HG02852 (cell line): ENCODE results near the gene CATSPERB.
"Not testable (repeated sequence)": the region's sequence is repeated elsewhere in the genome, so short reads cannot be mapped to it uniquely, and the experiment has no call there.

Experiments
- ATAC-seq: cut with Tn5 transposase; IDR thresholded peaks from one replicate; pipeline ENCODE4 v1.9.1; 2021; ENCODE audit warnings: mild to moderate bottlenecking, moderate library complexity; ENCODE audit not compliant: unreplicated experiment

The CATSPERB gene

DNA sequence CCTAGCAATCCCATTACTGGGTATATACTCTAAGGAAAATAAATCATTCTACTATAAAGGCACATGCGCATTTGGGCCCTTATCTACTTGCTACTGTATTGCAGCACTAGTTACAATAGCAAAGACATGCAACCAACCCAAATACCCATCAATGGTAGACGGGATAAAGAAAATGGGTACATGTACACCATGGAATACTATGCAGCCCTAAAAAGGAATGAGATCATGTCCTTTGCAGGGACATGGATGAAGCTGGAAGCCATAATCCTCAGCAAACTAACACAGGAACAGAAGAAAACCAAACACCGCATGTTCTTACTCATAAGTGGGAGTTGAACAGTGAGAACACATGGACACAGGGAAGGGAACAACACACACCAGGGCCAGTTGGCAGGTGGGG is 54.2 kb downstream of the CATSPERB start:
- ATAC-seq: not testable (repeated sequence)

DNA sequence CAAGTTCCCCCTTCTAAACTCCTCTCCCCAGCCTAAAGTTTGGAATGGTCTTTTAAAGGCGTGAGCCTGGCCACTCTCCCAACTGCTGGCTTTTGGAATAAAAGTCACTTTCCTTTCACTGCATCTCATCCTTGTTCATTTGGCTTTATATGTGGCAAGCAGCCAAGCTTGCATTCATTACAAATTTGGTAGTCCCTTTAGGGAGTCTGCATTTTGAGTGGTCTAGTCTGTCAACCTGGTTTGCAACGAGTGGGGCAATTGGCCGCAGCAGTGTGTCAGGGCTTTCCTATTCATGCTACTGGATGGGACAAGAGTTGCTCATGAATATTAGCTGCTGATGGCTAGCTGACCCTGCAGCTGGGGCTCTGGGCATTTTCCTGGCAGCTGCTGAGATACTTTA is 57.0 kb downstream of the CATSPERB start:
- no peak for ATAC-seq

DNA sequence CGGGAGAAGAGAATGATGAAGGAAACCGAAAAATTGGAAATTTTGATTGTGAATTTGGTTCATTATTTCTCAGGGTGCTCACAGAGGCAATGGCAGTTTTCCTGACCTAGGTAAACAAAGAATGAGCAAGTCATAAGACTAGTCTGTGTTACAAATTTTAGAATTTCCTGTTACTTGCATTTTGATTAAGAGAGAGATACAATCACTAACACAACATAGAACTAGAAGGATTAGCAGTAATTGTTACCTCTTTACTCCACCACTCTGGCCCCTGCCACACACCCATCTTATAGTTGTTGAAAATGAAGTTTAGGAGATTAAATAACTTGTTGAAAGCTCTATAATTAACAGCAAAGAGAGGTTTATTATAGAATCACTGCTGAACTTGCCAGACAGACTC is 62.0 kb downstream of the CATSPERB start:
- no peak for ATAC-seq

DNA sequence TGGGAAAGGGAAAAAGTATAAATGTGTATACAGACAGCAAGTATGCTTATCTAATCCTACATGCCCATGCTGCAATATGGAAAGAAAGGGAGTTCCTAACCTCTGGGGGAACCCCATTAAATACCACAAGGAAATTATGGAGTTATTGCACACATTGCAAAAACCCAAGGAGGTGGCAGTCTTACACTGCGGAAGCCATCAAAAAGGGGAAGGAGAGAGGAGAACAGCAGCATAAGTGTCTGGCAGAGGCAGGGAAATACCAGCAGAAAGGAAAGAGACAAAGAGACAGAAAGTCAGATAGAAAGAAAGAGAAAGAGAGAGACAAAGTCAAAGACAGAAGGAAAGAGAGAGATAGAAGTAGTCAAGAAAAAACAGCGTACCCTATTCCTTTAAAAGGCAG is 64.8 kb downstream of the CATSPERB start:
- ATAC-seq: not testable (repeated sequence)

DNA sequence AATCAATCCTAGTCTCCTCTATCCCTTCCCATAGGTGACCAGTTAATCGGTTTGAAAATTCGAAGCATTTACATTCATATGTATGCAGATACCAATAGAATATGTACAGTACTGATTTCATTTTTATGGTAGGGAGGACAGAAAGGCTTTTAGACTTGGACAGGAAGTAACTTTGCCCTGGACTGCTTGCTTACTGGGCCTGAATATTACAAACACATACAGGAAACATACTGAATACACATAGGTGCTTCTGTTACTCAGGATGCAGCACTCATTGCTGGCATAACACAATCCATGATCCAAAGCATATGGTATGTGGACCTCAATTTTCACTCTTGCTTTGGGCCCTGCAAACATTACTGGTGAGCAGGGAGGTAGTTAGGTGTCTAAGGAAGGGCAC is 71.1 kb downstream of the CATSPERB start:
- ATAC-seq: no peak

DNA sequence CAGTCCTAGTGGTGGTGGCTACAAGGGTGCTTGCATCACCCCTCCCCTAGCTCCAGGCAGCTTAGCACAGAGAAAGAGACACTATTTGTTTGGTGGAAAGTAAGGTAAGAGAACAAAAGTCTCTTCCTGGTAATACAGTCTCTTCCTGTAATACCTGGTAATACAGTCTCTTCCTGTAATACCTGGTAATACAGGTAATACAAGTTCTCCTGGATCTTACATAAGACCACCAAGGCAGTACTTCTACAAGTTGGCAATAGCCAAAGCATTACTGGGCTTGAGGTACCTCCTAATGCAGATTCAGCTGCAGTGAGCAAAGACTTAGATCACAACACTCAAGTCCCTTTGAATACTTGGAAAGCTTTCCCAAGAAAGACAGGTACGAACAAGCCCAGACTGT is 77.0 kb downstream of the CATSPERB start:
- no peak for ATAC-seq

DNA sequence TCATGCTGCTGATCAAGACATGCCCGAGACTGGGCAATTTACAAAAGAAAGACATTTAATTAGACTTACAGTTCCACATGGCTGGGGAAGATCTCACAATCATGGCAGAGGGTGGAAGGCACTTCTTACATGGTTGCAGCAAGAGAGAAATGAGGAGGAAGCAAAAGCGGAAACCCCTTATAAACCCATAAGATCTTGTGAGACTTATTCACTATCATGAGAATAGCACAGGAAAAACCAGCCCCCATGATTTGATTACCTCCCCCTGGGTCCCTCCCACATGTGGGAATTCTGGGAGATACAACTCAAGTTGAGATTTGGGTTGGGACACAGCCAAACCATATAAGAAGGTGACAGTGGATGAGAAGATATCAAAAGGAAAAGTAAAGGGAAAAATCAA is 78.4 kb downstream of the CATSPERB start:
- ATAC-seq: no peak

DNA sequence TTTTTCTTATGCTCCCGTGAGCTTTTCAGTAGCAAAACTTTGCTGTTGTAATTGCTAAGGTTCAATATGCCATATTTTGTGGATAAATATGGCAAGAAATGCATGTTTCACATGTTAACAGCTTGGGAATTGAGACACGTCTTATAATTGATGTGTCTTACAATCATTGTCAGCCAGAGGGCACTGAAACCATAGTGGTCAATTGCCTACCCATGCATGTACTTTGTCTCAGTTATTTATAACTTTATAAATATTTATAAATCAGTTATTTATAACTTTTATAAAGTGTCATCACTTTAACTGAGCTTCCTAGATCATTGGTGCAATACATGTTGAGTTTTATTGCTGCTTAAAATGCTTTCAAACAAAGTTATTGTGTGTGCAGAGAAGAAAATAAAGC is 82.0 kb downstream of the CATSPERB start:
- no peak for ATAC-seq

DNA sequence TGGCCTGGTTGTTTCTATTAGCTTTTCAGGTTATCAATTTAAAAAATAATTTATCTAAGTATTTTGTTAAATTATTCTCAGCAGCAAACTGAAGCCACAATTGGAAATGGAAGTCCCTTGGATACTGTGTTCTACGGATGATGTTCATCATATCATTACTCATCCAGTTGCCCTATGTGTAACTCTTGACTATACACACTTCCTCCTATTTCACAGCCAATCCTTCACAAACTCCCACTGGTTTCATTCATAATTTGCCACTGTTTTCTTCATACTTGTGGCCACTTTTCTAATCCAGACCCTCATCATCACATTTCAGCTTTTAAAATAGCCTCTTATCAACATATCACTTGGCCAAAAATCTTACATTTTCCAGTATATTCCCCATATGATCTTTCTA is 84.0 kb downstream of the CATSPERB start:
- ATAC-seq: no peak

DNA sequence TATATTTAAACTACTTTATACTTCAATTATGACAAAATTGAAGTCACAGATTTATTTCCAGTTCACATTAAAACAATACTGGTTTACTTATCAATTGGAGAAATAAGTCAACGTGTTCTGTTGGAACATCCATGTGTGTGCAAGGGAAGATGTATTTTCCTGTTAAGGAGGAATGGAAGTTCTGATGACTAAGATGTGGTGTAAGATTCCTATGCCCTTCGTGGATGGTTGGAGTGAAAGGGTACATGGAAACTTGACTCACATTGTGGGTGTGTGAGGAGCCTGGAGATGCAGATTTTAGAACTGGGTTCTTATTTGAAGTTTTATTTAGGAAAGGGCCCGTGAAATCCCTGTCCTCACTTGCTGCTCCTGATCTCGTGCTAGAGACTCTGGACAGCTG is 95.3 kb downstream of the CATSPERB start:
- ATAC-seq: no peak

DNA sequence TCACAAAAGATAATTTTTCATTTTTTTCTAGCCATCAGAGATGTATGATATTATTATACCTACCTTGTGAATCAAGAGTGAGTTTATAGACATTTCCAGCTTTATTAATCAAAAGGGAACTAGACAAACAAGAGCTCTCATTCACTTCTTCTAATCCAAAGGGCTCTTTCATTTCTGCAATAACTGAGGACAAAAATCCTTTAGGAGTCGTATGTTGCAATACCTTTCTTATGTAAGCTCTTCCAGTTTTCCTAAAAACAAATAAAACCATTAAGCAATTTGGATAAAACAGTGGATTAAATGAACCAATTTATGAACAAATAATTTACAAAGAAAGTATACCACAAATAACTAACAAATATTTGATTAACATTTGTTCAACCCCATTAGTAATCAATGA is 107.1 kb downstream of the CATSPERB start:
- ATAC-seq: no peak

DNA sequence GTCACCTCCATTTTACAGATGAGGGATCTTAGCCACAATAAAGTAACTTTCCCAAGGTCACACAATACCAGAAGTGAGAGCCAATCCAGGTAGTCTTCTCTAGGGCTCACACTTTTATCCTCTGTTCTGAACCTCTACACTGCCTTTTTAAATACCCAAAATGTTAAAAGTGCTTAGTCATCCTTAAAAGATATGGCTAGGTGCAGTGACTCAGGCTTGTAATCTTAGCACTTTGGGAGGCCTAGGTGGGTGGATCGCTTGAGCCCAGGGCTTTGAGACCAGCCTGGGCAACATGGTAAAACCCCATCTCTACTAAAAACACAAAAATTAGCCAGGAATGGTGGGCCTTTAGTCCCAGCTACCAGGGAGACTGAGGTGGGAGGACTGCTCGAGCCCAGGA is 117.7 kb downstream of the CATSPERB start:
- ATAC-seq: no peak

DNA sequence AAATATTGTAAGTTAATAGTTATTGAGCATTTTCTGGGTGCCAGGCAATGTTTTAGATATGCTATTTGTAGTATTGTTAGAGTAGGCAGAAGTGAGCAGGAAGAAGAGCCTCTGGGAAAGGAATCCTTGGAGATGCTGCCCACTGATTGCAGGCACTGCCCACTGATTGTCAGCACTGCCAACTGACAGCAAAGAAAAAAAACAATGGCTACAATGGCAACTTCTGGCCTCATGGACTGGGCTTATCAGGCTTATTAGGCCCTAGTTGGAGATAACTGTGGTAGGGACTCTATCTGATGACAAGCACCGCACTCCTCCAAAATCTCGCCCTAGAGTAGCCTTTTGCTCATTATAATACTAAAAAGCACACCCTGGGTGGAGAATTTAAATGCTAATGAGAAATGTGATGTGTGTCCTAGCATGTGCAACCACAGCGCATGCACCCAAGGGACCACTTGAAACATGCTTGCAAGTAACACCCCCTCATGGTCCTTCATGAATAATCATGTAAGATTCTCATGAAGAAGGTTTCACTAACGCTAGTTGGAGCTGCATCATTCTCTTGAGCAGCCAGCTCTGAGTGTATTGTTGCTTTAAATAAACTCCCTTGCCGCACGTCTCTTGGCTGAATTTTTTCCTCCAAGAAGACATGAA is 118.3 kb downstream of the CATSPERB start:
- no peak for ATAC-seq

DNA sequence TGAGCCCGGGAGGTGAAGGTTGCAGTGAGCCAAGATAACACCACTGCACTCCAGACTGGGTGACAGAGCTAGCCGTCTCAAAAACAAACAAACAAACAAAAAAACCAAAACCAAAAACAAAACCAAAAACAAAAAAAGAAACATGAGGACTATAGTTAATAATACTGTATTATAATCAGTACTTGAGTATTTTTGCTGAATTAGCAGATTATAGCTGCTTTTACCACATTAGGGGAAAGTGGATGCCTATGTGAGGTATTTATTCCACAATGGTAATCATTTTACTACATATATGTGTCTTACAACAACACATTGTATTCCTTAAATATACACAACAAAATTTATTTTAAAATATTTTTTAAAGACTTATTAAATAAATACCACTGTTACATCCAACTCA is 120.4 kb downstream of the CATSPERB start:
- ATAC-seq: no peak

DNA sequence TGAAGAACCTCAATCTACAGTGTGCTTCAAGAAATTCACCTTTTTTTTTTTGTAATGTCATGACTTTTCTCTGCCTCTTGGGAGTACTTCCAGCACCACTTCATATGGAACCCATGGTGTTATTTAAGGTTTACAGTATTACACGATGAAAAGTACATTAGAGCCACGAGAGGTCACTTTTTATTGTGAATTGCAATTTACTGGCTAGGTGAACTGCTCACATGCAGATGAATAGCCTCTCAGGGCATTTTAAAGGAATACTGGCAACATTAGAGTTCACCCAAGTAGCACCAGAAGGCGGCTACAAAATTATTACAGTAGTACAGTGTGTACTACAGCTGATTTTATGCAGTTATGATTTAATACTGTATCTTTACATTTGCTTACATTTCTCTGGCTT is 122.7 kb downstream of the CATSPERB start:
- ATAC-seq: no peak

DNA sequence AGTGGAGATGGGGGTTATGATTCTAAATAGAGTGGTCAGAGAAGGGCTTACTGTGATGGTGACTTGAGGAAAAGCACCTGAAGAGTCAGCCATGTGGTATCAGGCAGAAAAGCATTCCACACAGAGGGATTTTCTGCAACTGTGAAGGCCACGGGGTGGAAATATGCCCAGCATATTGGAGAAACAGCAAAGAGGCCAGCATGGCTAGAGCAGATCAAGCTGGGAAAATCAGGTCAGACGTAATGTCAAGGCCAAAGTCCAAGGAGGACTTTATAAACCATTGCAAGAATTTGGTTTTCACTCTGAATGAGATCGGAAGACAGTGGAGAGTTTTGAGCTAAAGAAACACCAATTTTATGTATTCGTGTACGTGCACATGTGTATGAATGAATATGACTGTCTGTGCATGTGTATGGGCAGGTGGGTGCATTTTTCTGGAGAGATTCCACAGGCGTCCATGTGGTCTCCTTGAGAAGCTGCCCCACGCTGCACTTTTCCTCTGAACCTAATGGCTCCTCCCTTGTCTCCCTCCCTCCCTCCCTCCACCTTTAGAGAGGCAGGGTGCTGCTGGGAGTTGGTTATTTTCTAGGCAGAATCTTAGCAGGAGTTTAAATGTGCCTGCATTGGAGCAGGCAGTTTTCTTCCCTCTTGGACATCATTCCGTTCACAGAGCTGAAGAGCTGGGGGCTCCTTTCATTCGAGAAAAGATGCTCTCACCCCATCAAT is 124.4 kb downstream of the CATSPERB start:
- no peak for ATAC-seq

DNA sequence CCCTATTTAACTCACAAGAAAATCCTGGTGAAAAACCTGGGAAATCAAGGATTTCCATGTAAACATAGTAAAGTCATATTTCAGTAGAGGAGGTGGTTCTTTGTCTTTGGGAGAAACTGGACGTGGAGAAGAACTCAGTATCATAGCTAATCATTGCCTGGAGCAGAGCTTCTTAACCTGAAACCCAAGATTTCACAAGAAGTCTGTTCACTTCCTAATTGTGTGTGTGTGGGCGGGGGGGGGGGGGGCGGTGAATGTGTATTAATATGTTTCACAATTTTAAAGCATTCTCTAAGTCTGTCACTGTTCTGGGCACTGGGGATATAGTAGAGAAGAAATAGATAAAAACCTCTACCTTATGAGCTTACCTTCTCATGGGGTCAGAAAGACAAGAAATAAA is 125.0 kb downstream of the CATSPERB start:
- ATAC-seq: no peak

DNA sequence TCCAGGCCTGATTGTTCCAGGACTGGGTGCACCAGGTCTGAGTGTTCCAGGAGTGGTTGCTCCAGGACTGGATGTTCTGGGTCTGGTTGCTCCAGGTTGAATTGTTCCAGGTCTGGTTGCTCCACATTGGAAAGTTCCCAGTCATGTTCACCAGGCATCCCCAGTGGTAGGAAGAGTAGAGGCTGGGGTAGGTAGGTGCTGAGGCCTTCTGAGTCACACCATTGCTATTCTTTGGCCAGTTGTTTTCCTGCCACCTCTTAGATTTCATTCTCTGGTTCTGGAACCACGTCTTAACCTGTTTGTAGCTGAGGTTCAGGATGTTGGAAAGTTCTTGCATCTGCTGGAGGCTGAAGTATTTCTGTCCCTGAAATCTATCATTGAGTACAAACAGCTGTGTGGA is 127.3 kb downstream of the CATSPERB start:
- not testable (repeated sequence) for ATAC-seq

DNA sequence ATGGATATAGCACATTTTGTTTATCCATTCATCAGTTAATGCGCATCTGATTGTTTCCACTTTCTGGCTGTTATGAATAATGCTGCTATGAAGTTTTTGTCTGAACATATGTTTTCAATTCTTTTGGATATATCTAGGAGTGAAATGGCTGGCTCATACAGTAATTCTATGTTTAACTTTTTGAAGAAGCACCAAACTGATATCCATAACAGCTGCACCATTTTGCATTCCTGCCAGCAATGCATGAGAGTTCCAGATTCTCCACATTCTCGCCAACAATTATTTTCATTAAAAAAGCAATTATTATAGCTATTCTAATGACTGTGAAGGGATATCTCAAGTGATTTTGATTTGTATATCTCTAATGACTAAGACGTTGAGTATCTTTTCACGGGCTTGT is 131.9 kb downstream of the CATSPERB start:
- no peak for ATAC-seq

DNA sequence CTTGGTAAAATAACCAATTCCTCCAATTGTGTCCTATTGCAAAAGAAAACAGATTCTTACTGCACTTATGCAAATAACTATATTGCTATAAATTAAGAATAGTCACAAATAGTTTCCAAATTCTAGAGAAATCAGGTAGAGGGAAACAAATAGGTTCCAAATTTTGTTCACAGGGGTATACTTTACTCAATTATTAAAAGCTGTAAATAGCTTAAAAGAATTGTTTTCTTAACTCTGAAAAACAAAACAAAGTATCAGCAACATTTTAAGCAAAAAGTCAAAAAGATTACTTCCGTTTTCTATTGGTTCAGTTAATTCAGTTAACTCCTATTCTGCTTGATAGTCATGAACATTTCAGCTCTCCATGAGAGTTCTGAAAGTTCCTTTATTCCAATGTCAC is 136.2 kb downstream of the CATSPERB start:
- ATAC-seq: no peak

DNA sequence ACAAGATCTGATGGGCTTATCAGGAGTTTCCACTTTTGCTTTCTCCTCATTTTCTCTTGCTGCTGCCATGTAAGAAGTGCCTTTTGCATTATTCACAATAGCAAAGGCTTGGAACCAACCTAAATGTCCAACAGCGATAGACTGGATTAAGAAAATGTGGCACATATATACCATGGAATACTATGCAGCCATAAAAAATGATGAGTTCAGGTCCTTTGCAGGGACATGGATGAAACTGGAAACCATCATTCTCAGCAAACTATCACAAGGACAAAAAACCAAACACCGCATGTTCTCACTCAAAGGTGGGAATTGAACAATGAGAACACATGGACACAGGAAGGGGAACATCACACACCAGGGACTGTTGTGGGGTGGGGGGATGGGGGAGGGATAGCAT is 137.9 kb downstream of the CATSPERB start:
- ATAC-seq: not testable (repeated sequence)

DNA sequence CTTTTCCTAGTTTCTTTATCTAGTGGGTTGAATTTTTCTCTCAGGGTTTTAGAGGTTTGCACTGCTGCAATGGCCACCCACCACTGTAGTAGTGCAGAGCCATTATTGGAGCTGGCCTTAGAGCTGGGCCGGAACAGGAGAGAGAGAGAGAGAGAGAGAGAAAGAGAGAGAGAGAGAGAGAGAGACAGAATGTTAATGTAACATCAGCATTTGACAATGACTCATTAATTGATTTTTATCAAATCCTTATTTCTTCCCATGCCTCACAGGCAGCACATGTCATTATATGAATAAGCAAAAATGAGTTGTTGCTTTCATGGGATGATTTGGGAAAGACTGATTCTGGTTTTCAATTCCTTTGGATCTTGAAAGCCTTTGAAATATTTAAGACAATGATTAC is 145.5 kb downstream of the CATSPERB start:
- ATAC-seq: no peak

DNA sequence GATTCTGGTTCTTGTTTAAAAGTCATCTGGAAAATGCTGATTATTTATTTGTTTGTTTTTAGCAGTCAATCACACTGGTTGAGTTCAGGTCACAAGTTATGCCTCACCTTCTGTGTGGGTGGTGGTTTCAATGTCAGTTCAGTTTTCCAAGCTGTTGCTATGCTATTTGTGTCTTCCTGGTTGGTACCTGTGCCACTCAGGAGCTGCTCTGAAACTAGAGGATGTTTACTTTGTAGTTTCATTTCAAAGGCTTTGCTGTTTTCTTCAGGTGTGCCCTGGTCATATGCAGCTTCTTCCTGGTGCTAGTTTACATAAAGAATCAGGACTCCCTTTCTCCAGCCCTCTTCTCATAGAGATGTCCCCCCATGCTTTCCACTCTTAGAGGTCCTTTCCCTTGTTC is 146.0 kb downstream of the CATSPERB start:
- ATAC-seq: no peak
